Stomach (tissue), 4 donors: ENCODE results near the gene GADL1.

Experiments used
- CTCF ChIP-seq, 7 experiments: fragments of 450-650 bp in 4 of 7; fragments of 200-600 bp in 3 of 7; sonication (generic) in 3 of 7; IDR thresholded peaks; one replicate each; pipeline ENCODE4 v1.5.1; 2016 to 2019; ENCODE audit warnings: antibody characterized with exemption in 7 of 7, control low read depth in 2 of 7, mild to moderate bottlenecking in 1 of 7
- POLR2A ChIP-seq, 4 donors: fragments of 450-650 bp; IDR thresholded peaks; one replicate each; pipeline ENCODE4 v1.6.1; 2016; ENCODE audit warnings: antibody characterized with exemption in 4 of 4, control low read depth in 2 of 4, mild to moderate bottlenecking in 1 of 4, moderate library complexity in 1 of 4

DNA sequence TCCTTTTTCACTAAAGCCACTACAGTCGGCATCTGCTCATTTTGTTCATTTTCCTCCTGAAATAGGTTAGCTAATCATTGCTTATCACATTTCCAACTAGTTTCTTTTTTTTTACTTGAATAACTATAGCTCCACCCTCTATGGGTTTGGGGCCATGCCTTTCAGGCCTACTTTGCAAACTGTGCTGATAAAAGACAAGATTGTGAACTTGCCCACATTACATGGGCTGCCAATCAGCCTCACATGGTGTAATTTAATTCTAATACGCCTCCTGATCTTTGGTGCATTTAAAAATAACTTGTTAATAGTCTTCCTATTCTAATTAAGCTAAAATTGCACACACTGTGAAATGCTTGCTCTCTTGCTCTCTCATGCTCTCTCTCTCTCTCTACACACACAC lies 197.6 kb downstream of the GADL1 start:
- no peak for TF ChIP-seq CTCF (IDR thresholded peaks at IDR 0.05)
- no peak for TF ChIP-seq POLR2A (IDR thresholded peaks at IDR 0.05)
